ENCODE data around the gene MEX3A.

DNA sequence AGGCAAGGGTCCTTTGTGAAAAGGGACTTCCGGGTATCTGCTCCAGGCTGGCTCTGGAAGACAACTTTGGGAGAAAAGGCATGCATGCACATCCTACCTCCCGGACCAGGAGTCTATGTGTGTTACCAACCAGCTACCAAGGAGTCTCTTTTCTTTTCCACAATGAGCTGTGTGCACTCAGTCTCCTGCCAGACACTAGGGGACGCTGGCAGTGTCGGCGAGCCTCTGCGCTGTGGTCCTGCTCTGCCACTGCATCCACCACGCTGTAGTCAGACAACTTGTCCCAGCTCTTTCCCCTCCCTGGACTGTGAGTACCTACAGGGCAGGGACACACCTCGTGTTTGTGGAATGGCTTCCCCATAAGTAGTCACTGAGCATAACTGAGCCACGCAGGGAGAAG lies 56.4 kb downstream of the MEX3A start:
- peak; percentile 37 to 58 (median 56) for TF ChIP-seq CTCF (optimal IDR thresholded peaks at IDR 0.05 in 1 of 3, IDR thresholded peaks at IDR 0.05 in 1 of 3, conservative IDR thresholded peaks at IDR 0.05 in 1 of 3; ENCODE audit: extremely low read depth in 1 of 3, insufficient read depth in 2 of 3, low read length in 3 of 3)
- TF ChIP-seq EZH2 (IDR thresholded peaks at IDR 0.05; ENCODE audit: low read length): no peak

All from keratinocyte (primary cell).